Measurements from ENCODE around the gene TSPAN1.

Gene TSPAN1

GRCh38 chr1:46174448-46175231 lies at the start of gene TSPAN1:
Gene TSPAN1, plus strand, starts transcription at chr1:46175087. Its CDS starts 6,021 bp downstream, at chr1:46181108.
- in situ Hi-C loops (cut with HindIII; ENCODE audit: low pct_ligation_motif_present, low pct_unique_long_range_greater_than_20kb, low sequenced_read_pairs): loop anchor here (25.0 kb wide), 1 partner anchor 137 kb away; no protein-coding TSS in a partner anchor
- DNase-seq: no peak

- in situ Hi-C loops (cut with HindIII; ENCODE audit: low pct_ligation_motif_present, low pct_unique_long_range_greater_than_20kb, low sequenced_read_pairs): no loop called here
- no peak for DNase-seq
These were observed 46.5 kb upstream of the TSPAN1 start for GRCh38 chr1:46128344-46128743.

- in situ Hi-C loops (cut with HindIII; ENCODE audit: low pct_ligation_motif_present, low pct_unique_long_range_greater_than_20kb, low sequenced_read_pairs): no loop called here
These were observed 44.8 kb upstream of the TSPAN1 start for GRCh38 chr1:46130121-46130520.

GRCh38 chr1:46130606-46131005 lies 44.3 kb upstream of the TSPAN1 start:
- DNase-seq: no peak
- in situ Hi-C loops (cut with HindIII; ENCODE audit: low pct_ligation_motif_present, low pct_unique_long_range_greater_than_20kb, low sequenced_read_pairs): no loop called here

More at GRCh38 chr1:46130121-46130520, 44.8 kb upstream of the TSPAN1 start:
- DNase-seq: no peak

GRCh38 chr1:46131093-46131492 lies 43.8 kb upstream of the TSPAN1 start:
- in situ Hi-C loops (cut with HindIII; ENCODE audit: low pct_ligation_motif_present, low pct_unique_long_range_greater_than_20kb, low sequenced_read_pairs): no loop called here
- peak; percentile 28 for DNase-seq

GRCh38 chr1:46131712-46132528 lies 43.0 kb upstream of the TSPAN1 start:
- peak; percentile 15 for DNase-seq
- in situ Hi-C loops (cut with HindIII; ENCODE audit: low pct_ligation_motif_present, low pct_unique_long_range_greater_than_20kb, low sequenced_read_pairs): no loop called here

GRCh38 chr1:46132529-46133180 lies 42.2 kb upstream of the TSPAN1 start, which contains the start of gene PIK3R3:
Gene PIK3R3, minus strand, starts transcription at chr1:46132629. Its CDS starts 677 bp downstream, at chr1:46131952.
- peak; percentile 97 for DNase-seq
- in situ Hi-C loops (cut with HindIII; ENCODE audit: low pct_ligation_motif_present, low pct_unique_long_range_greater_than_20kb, low sequenced_read_pairs): no loop called here

- in situ Hi-C loops (cut with HindIII; ENCODE audit: low pct_ligation_motif_present, low pct_unique_long_range_greater_than_20kb, low sequenced_read_pairs): no loop called here
These were observed 41.7 kb upstream of the TSPAN1 start for GRCh38 chr1:46133181-46133658.

GRCh38 chr1:46133781-46134350 lies 41.0 kb upstream of the TSPAN1 start:
- DNase-seq: no peak
- in situ Hi-C loops (cut with HindIII; ENCODE audit: low pct_ligation_motif_present, low pct_unique_long_range_greater_than_20kb, low sequenced_read_pairs): no loop called here

More at GRCh38 chr1:46133181-46133658, 41.7 kb upstream of the TSPAN1 start:
- no peak for DNase-seq

GRCh38 chr1:46134660-46135331 lies 40.1 kb upstream of the TSPAN1 start:
- no peak for DNase-seq

GRCh38 chr1:46136711-46137110 lies 38.2 kb upstream of the TSPAN1 start:
- DNase-seq: no peak
- in situ Hi-C loops (cut with HindIII; ENCODE audit: low pct_ligation_motif_present, low pct_unique_long_range_greater_than_20kb, low sequenced_read_pairs): no loop called here

More at GRCh38 chr1:46134660-46135331, 40.1 kb upstream of the TSPAN1 start:
- in situ Hi-C loops (cut with HindIII; ENCODE audit: low pct_ligation_motif_present, low pct_unique_long_range_greater_than_20kb, low sequenced_read_pairs): no loop called here

- no peak for DNase-seq
- in situ Hi-C loops (cut with HindIII; ENCODE audit: low pct_ligation_motif_present, low pct_unique_long_range_greater_than_20kb, low sequenced_read_pairs): no loop called here
These were observed 37.0 kb upstream of the TSPAN1 start for GRCh38 chr1:46137916-46138315.

- in situ Hi-C loops (cut with HindIII; ENCODE audit: low pct_ligation_motif_present, low pct_unique_long_range_greater_than_20kb, low sequenced_read_pairs): no loop called here
- no peak for DNase-seq
These were observed 26.6 kb upstream of the TSPAN1 start for GRCh38 chr1:46148318-46148717.

GRCh38 chr1:46150085-46150484 lies 24.8 kb upstream of the TSPAN1 start:
- in situ Hi-C loops (cut with HindIII; ENCODE audit: low pct_ligation_motif_present, low pct_unique_long_range_greater_than_20kb, low sequenced_read_pairs): no loop called here
- DNase-seq: no peak

- in situ Hi-C loops (cut with HindIII; ENCODE audit: low pct_ligation_motif_present, low pct_unique_long_range_greater_than_20kb, low sequenced_read_pairs): no loop called here
- peak; percentile 37 for DNase-seq
These were observed 22.9 kb upstream of the TSPAN1 start for GRCh38 chr1:46152016-46152415.

GRCh38 chr1:46153228-46153627 lies 21.7 kb upstream of the TSPAN1 start:
- in situ Hi-C loops (cut with HindIII; ENCODE audit: low pct_ligation_motif_present, low pct_unique_long_range_greater_than_20kb, low sequenced_read_pairs): no loop called here
- DNase-seq: no peak

GRCh38 chr1:46153732-46154131 lies 21.2 kb upstream of the TSPAN1 start:
- in situ Hi-C loops (cut with HindIII; ENCODE audit: low pct_ligation_motif_present, low pct_unique_long_range_greater_than_20kb, low sequenced_read_pairs): no loop called here

GRCh38 chr1:46157916-46158311 lies 17.0 kb upstream of the TSPAN1 start:
- in situ Hi-C loops (cut with HindIII; ENCODE audit: low pct_ligation_motif_present, low pct_unique_long_range_greater_than_20kb, low sequenced_read_pairs): no loop called here
- DNase-seq: no peak

More at GRCh38 chr1:46153732-46154131, 21.2 kb upstream of the TSPAN1 start:
- DNase-seq: no peak
